SU-DHL-6 (cell line): ENCODE results near the gene RSU1.

Source experiments
- H2AFZ ChIP-seq: fragments of 200-600 bp; sonication (generic); 2 replicates; pipeline ENCODE4 v1.6.1; 2014; ENCODE audit warnings: low read depth, mild to moderate bottlenecking, moderate library complexity, mixed read lengths, antibody characterized with exemption, low read length; ENCODE audit not compliant: severe bottlenecking
- H3F3A ChIP-seq: fragments of 200-600 bp; shearing (Covaris generic); 2 replicates; pipeline ENCODE4 v1.6.0; 2016; ENCODE audit warnings: antibody characterized with exemption, mild to moderate bottlenecking; ENCODE audit not compliant: insufficient read depth
- H3K27ac ChIP-seq: fragments of 200-600 bp; sonication (generic); 2 replicates; pipeline ENCODE4 v1.5.1; 2016; ENCODE audit warnings: low read depth, mild to moderate bottlenecking, low read length, moderate library complexity, mixed read lengths
- H3K27me3 ChIP-seq: fragments of 200-600 bp; sonication (generic), shearing (Covaris generic); 2 replicates; pipeline ENCODE4 v1.6.0; 2014; ENCODE audit warnings: mild to moderate bottlenecking, low read length
- H3K36me3 ChIP-seq: fragments of 200-600 bp; sonication (generic); 2 replicates; pipeline ENCODE4 v1.6.1; 2014; ENCODE audit warnings: mild to moderate bottlenecking, low read length, mixed read lengths
- H3K4me2 ChIP-seq: fragments of 300-600, 200-600 bp; shearing (Covaris generic), sonication (generic); 2 replicates; pipeline ENCODE4 v1.6.0; 2014; ENCODE audit warnings: low read length, low read depth, mild to moderate bottlenecking; ENCODE audit not compliant: poor library complexity, severe bottlenecking
- H3K4me3 ChIP-seq: fragments of 200-600 bp; sonication (generic); 2 replicates; pipeline ENCODE4 v1.5.1; 2014; ENCODE audit warnings: antibody characterized with exemption, low read length, mild to moderate bottlenecking, mixed read lengths; ENCODE audit not compliant: insufficient read depth, poor library complexity, severe bottlenecking
- H3K79me2 ChIP-seq: fragments of 200-600 bp; sonication (generic); 2 replicates; pipeline ENCODE4 v1.6.1; 2014; ENCODE audit warnings: mild to moderate bottlenecking, low read length, moderate library complexity; ENCODE audit not compliant: insufficient read depth
- H3K9ac ChIP-seq: fragments of 200-600 bp; sonication (generic); 2 replicates; pipeline ENCODE4 v1.7.0; 2014; ENCODE audit warnings: mild to moderate bottlenecking, low read length
- H3K9me2 ChIP-seq: fragments of 200-600 bp; sonication (generic); replicated peaks from 2 replicates; pipeline ENCODE4 v1.6.1; 2014; ENCODE audit warnings: low read length; ENCODE audit not compliant: insufficient read depth
- H3K9me3 ChIP-seq: fragments of 200-600 bp; sonication (generic); 2 replicates; pipeline ENCODE4 v1.6.1; 2014; ENCODE audit warnings: low read length, mixed read lengths; ENCODE audit not compliant: insufficient read depth
- H4K20me1 ChIP-seq: fragments of 200-600 bp; sonication (generic); 2 replicates; pipeline ENCODE4 v1.6.1; 2014; ENCODE audit warnings: low read depth, mild to moderate bottlenecking, antibody characterized with exemption, low read length, moderate library complexity, mixed read lengths
- CTCF ChIP-seq: fragments of 200-600 bp; sonication (generic); IDR thresholded peaks from one replicate; pipeline ENCODE4 v1.5.1; 2017; ENCODE audit warnings: antibody characterized with exemption, mild to moderate bottlenecking, low read length, moderate library complexity; ENCODE audit not compliant: insufficient read depth, poor library complexity, severe bottlenecking
- EZH2phosphoT487 ChIP-seq: fragments of 200-600 bp; sonication (generic), shearing (Covaris generic); conservative IDR thresholded peaks from 2 replicates; pipeline ENCODE4 v1.6.1; 2018; ENCODE audit warnings: mild to moderate bottlenecking, antibody characterized with exemption, low read length, moderate library complexity, mixed read lengths

Gene RSU1

GRCh38 chr10:16679511-16679910, 137.7 kb downstream of the RSU1 start:
- Histone ChIP-seq H3K9me3 (no peaks in the 10 kb centered on the region), H3K9ac (no peak overlapping the region), H3K27me3 (no peaks in the 10 kb centered on the region), H2AFZ (no peak overlapping the region), H3K4me3 (no peak overlapping the region), H3K4me2 (no peak overlapping the region), H3F3A (no peaks in the 10 kb centered on the region), H3K9me2 (no peaks in the 10 kb centered on the region), H3K27ac (no peak overlapping the region), H3K36me3 (no peaks in the 10 kb centered on the region), H3K79me2 (no peaks in the 10 kb centered on the region), H4K20me1 (no peaks in the 10 kb centered on the region)
- no peak for TF ChIP-seq EZH2phosphoT487
- no peak for TF ChIP-seq CTCF

- Histone ChIP-seq H3K9me3 (no peaks in the 10 kb centered on the region), H3K4me3 (no peak overlapping the region), H3K36me3 (no peaks in the 10 kb centered on the region), H3K9ac (no peak overlapping the region), H3K4me2 (no peak overlapping the region), H3K9me2 (no peaks in the 10 kb centered on the region), H3F3A (no peaks in the 10 kb centered on the region), H2AFZ (no peak overlapping the region), H3K27me3 (no peaks in the 10 kb centered on the region), H3K79me2 (no peaks in the 10 kb centered on the region), H4K20me1 (no peaks in the 10 kb centered on the region), H3K27ac (no peak overlapping the region)
- no peak for TF ChIP-seq EZH2phosphoT487
- no peak for TF ChIP-seq CTCF
Observed at GRCh38 chr10:16675334-16675733, 141.9 kb downstream of the RSU1 start.

GRCh38 chr10:16674147-16674703, 143.0 kb downstream of the RSU1 start:
- H3K27me3 ChIP-seq = no peaks in the 10 kb centered on the region
- H3K9me3 ChIP-seq = no peaks in the 10 kb centered on the region
- no peak overlapping the region for H2AFZ ChIP-seq
- H3K9me2 ChIP-seq = no peaks in the 10 kb centered on the region
- no peak for TF ChIP-seq EZH2phosphoT487
- TF ChIP-seq CTCF = no peak
- no peak overlapping the region for H3K4me2 ChIP-seq
- H3K4me3 ChIP-seq = no peak overlapping the region
- H4K20me1 ChIP-seq = no peaks in the 10 kb centered on the region
- no peaks in the 10 kb centered on the region for H3K79me2 ChIP-seq
- no peak overlapping the region for H3K27ac ChIP-seq
- no peaks in the 10 kb centered on the region for H3K36me3 ChIP-seq
- no peak overlapping the region for H3K9ac ChIP-seq
- H3F3A ChIP-seq = no peaks in the 10 kb centered on the region
